DND-41 (cell line): Measurements from ENCODE around the gene RAB3C.
"Not testable (repeated sequence)": the region's sequence is repeated elsewhere in the genome, so short reads cannot be mapped to it uniquely, and the experiment has no call there.

Experiments
- ATAC-seq: fragments of 200-7000 bp; cut with Tn5 transposase; 3 replicates; pipeline ENCODE4 v1.9.1; 2021; ENCODE audit warnings: low read depth; ENCODE audit not compliant: insufficient read depth
- DNase-seq: peaks from one replicate; pipeline ENCODE4 v3.0.0-alpha.2; 2020
- H2AFZ ChIP-seq: 2 replicates; pipeline ENCODE4 v1.6.0; 2012; ENCODE audit warnings: low read depth, low read length
- H3K27ac ChIP-seq: 2 replicates; pipeline ENCODE4 v1.5.1; 2012; ENCODE audit warnings: low read length, inconsistent platforms
- H3K27me3 ChIP-seq: fragments of 200-600 bp; sonication (generic); 2 replicates; pipeline ENCODE4 v1.6.0; 2012; ENCODE audit warnings: low read length, mild to moderate bottlenecking, inconsistent platforms; ENCODE audit not compliant: insufficient read depth, poor library complexity
- H3K36me3 ChIP-seq: 2 replicates; pipeline ENCODE4 v1.5.1; 2012; ENCODE audit warnings: low read length, inconsistent platforms; ENCODE audit not compliant: insufficient read depth
- H3K4me1 ChIP-seq: 2 replicates; pipeline ENCODE4 v1.5.1; 2012; ENCODE audit warnings: mild to moderate bottlenecking, low read length; ENCODE audit not compliant: insufficient read depth
- H3K4me2 ChIP-seq: 2 replicates; pipeline ENCODE4 v1.6.0; 2012; ENCODE audit warnings: mild to moderate bottlenecking, moderate library complexity, low read length, inconsistent platforms; ENCODE audit not compliant: insufficient read depth
- H3K4me3 ChIP-seq, 2 experiments: fragments of 200-600 bp in 1 of 2; shearing (Covaris generic) in 1 of 2; 2 replicates each; pipeline ENCODE4 v1.5.1; 2012 to 2016; ENCODE audit warnings: inconsistent platforms in 2 of 2, low read length in 2 of 2, mild to moderate bottlenecking in 2 of 2, low read depth in 1 of 2, moderate library complexity in 1 of 2
- H3K79me2 ChIP-seq: 2 replicates; pipeline ENCODE4 v1.6.0; 2012; ENCODE audit warnings: low read length, inconsistent platforms; ENCODE audit not compliant: insufficient read depth
- H3K9ac ChIP-seq: 2 replicates; pipeline ENCODE4 v1.6.0; 2012; ENCODE audit warnings: low read depth, mild to moderate bottlenecking, inconsistent platforms, low read length, moderate library complexity
- H3K9me3 ChIP-seq: 2 replicates; pipeline ENCODE4 v1.5.1; 2012; ENCODE audit warnings: low read length, moderate library complexity, mild to moderate bottlenecking, inconsistent platforms; ENCODE audit not compliant: insufficient read depth, severe bottlenecking
- H4K20me1 ChIP-seq: 2 replicates; pipeline ENCODE4 v1.6.0; 2012; ENCODE audit warnings: low read length; ENCODE audit not compliant: insufficient read depth
- EZH2 ChIP-seq: IDR thresholded peaks from 3 replicates; pipeline ENCODE4 v1.6.1; 2012; ENCODE audit warnings: borderline replicate concordance, low read depth, mild to moderate bottlenecking, moderate library complexity, low read length, inconsistent platforms; ENCODE audit not compliant: severe bottlenecking
- TF ChIP-seq, protein P1 (sequence below): IDR thresholded peaks from 2 replicates; pipeline ENCODE4 v1.5.1; 2012; ENCODE audit warnings: borderline replicate concordance, low read length, moderate library complexity, mild to moderate bottlenecking; ENCODE audit not compliant: poor library complexity, severe bottlenecking; ENCODE audit errors: extremely low read depth

RAB3C gene

DNA sequence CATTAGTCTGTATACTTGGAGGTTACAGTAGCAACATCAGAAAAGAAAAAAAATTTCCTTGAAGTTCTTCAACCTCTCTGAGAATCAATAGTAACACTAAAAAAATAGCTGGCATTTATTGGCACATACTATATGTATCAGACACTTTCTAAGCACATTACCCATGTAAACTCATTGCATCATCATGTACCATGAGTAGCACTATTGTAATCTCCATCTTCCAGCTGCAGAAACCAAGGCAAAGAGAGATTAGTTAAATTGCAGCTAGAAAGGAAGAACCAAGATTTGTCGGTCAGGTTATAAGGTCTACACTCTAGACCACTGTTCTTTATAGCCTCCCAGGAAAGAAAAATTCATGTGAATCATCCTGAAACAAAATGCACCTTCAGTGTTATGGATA lies 31.4 kb upstream of the RAB3C start:
- TF ChIP-seq, protein P1, sequence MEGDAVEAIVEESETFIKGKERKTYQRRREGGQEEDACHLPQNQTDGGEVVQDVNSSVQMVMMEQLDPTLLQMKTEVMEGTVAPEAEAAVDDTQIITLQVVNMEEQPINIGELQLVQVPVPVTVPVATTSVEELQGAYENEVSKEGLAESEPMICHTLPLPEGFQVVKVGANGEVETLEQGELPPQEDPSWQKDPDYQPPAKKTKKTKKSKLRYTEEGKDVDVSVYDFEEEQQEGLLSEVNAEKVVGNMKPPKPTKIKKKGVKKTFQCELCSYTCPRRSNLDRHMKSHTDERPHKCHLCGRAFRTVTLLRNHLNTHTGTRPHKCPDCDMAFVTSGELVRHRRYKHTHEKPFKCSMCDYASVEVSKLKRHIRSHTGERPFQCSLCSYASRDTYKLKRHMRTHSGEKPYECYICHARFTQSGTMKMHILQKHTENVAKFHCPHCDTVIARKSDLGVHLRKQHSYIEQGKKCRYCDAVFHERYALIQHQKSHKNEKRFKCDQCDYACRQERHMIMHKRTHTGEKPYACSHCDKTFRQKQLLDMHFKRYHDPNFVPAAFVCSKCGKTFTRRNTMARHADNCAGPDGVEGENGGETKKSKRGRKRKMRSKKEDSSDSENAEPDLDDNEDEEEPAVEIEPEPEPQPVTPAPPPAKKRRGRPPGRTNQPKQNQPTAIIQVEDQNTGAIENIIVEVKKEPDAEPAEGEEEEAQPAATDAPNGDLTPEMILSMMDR = no peak
- TF ChIP-seq EZH2 = no peak
- DNase-seq = no peak
- H3K4me1 ChIP-seq = no peaks in the 10 kb centered on the region
- no peak overlapping the region for H2AFZ ChIP-seq
- no peak overlapping the region for H3K9ac ChIP-seq
- no peak for ATAC-seq
- H3K27me3 ChIP-seq = no peaks in the 10 kb centered on the region
- no peak overlapping the region for H3K27ac ChIP-seq
- no peaks in the 10 kb centered on the region for H3K36me3 ChIP-seq
- no peak overlapping the region for H3K4me2 ChIP-seq
- no peaks in the 10 kb centered on the region for H4K20me1 ChIP-seq
- no peak overlapping the region for H3K4me3 ChIP-seq
- no peaks in the 10 kb centered on the region for H3K79me2 ChIP-seq
- no peaks in the 10 kb centered on the region for H3K9me3 ChIP-seq

DNA sequence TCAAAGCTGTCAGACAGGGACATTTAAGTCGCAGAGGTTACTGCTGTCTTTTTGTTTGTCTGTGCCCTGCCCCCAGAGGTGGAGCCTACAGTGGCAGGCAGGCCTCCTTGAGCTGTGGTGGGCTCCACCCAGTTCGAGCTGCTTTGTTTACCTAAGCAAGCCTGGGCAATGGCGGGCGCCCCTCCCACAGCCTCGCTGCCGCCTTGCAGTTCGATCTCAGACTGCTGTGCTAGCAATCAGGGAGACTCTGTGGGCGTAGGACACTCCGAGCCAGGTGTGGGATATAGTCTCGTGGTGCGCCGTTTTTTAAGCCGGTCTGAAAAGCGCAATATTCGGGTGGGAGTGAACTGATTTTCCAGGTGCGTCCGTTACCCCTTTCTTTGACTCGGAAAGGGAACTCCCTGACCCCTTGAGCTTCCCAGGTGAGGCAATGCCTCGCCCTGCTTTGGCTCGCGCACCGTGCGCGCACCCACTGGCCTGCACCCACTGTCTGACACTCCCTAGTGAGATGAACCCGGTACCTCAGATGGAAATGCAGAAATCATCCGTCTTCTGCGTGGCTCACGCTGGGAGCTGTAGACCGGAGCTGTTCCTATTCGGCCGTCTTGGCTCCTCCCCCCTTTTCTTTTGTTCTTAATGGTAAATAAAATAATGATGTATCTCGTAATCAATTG lies 25.1 kb upstream of the RAB3C start:
- H3K4me2 ChIP-seq, H3K27ac ChIP-seq, H3K36me3 ChIP-seq, H4K20me1 ChIP-seq, H3K9me3 ChIP-seq, H3K9ac ChIP-seq, H3K27me3 ChIP-seq, DNase-seq, H3K4me1 ChIP-seq, ATAC-seq, H3K79me2 ChIP-seq, H2AFZ ChIP-seq, H3K4me3 ChIP-seq: not testable (repeated sequence)

DNA sequence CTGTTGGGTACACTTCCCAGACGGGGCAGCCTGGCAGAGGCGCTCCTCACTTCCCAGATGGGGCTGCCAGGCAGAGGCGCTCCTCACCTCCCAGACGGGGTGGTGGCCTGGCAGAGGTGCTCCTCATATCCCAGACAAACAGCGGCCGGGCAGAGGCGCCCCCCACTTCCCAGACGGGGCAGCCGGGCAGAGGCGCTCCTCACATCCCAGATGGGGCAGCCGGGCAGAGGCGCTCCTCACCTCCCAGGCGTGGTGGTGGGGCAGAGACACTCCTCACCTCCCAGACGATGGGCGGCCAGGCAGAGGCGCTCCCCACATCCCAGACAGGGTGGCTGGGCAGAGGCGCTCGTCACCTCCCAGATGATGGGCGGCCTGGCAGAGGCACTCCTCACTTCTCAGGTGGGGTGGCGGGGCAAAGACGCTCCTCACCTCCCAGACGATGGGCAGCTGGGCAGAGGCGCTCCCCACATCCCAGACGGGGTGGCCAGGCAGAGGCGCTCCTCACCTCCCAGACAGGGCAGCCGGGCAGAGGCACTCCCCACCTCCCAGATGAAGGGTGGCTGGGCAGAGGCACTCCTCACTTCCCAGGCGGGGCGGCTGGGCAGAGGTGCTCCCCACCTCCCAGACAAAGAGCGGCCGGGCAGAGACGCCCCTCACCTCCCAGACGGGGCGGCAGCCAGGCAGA lies 19.7 kb upstream of the RAB3C start:
- not testable (repeated sequence) for H3K9ac ChIP-seq, H3K4me2 ChIP-seq, ATAC-seq, H2AFZ ChIP-seq, H3K4me3 ChIP-seq, H3K27me3 ChIP-seq, H3K36me3 ChIP-seq, DNase-seq, H3K9me3 ChIP-seq, H3K4me1 ChIP-seq, H3K27ac ChIP-seq, H4K20me1 ChIP-seq, H3K79me2 ChIP-seq

DNA sequence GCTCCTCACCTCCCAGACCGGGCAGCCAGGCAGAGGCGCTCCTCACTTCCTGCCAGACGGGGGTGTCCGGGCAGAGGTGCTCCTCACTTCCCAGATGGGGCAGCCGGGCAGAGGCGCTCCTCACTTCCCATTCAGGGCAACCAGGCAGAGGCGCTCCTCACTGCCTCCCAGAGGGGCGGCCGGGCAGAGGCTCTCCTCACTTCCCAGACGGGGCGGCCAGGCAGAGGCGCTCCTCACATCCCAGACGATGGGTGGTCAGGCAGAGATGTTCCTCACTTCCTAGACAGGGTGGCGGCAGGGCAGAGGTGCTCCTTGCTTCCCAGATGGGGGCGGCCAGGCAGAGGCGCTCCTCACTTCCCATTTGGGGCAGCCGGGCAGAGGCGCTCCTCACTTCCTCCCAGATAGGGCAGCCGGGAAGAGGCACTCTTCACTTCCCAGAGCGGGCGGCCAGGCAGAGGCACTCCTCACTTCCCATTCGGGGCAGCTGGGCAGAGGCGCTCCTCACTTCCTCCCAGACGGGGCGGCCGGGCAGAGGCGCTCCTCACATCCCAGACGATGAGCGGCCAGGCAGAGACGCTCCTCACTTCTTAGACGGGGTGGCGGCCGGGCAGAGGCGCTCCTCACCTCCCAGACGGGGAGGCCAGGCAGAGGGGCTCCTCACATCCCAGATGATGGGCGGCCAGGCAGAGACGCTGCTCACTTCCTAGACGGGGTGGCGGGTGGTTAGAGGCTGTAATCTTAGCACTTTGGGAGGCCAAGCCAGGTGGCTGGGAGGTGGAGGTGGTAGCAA lies 18.6 kb upstream of the RAB3C start:
- H2AFZ ChIP-seq, DNase-seq, H3K27me3 ChIP-seq: not testable (repeated sequence)

More for the DNA sequence above, 18.6 kb upstream of the RAB3C start:
- not testable (repeated sequence) for H3K36me3 ChIP-seq, H3K4me2 ChIP-seq, H3K9ac ChIP-seq, ATAC-seq, H3K4me1 ChIP-seq, H3K27ac ChIP-seq, H3K79me2 ChIP-seq, H4K20me1 ChIP-seq, H3K4me3 ChIP-seq, H3K9me3 ChIP-seq
